Testis (tissue), 5 donors: ENCODE results near the gene SAMD4B. TPM values are rescaled to one million over a fixed set of nuclear protein-coding genes. Genes with fewer than 3 reads are reported as not detected.

ENCODE experiments used
- DNase-seq: peaks from one replicate; pipeline ENCODE4 v3.0.0-alpha.2; 2019
- H3K27ac ChIP-seq, 2 donors: fragments of 200-600 bp; sonication (generic); one replicate each; pipeline ENCODE4 v1.5.1; 2019
- H3K27me3 ChIP-seq: fragments of 200-600 bp; sonication (generic); one replicate; pipeline ENCODE4 v1.5.1; 2019
- H3K36me3 ChIP-seq: fragments of 200-600 bp; sonication (generic); one replicate; pipeline ENCODE4 v1.5.1; 2017; ENCODE audit warnings: low read depth; ENCODE audit errors: missing control alignments
- H3K4me1 ChIP-seq: fragments of 200-600 bp; sonication (generic); one replicate; pipeline ENCODE4 v1.5.1; 2019
- H3K4me3 ChIP-seq, 2 donors: fragments of 200-600 bp; sonication (generic); one replicate each; pipeline ENCODE4 v1.5.1; 2017 to 2019
- H3K9me3 ChIP-seq: fragments of 200-600 bp; sonication (generic); one replicate; pipeline ENCODE4 v1.5.1; 2017
- POLR2A ChIP-seq: fragments of 450-650 bp; IDR thresholded peaks from one replicate; pipeline ENCODE4 v1.6.1; 2017; ENCODE audit warnings: antibody characterized with exemption, mild to moderate bottlenecking, moderate library complexity
- WGBS, 2 donors: methylation state at CpG; one replicate each; pipeline ENCODE4 v1.1.5; 2018; 5-methylcytosine and 5-hydroxymethylcytosine counted together
- intact Hi-C: fragments of 100-400 bp; cut with DNase I; formaldehyde crosslinking; loops from one replicate; pipeline ENCODE4 v1.15.1; 2023; ENCODE audit warnings: low total_unique reads
- long read RNA-seq, 2 donors: transcript quantifications; one replicate each; lab custom pipeline, GENCODE V29; 2026
- polyA plus RNA-seq: library from polyadenylated mRNA; stranded (reverse); fragments of 350-450 nt; fragmentation: Illumina TruSeq; extraction: RNeasy Lipid Tissue Mini Kit (QIAGEN cat#74804); gene quantifications from one replicate; pipeline ENCODE4 v1.2.3, GENCODE V29; 2014; ENCODE audit warnings: low read depth, low replicate concordance; ENCODE audit not compliant: insufficient read depth
- total RNA-seq, 2 donors: library from RNA; depleted of rRNA; stranded (reverse); fragments of >200 nt; gene quantifications; one replicate each; pipeline ENCODE4 v1.2.3, GENCODE V29; 2016
- TF ChIP-seq, protein P1 (sequence below), 3 experiments: fragments of 450-650 bp in 2 of 3; fragments of 200-600 bp in 1 of 3; sonication (generic) in 1 of 3; IDR thresholded peaks; one replicate each; pipeline ENCODE4 v1.5.1; 2016 to 2019; ENCODE audit warnings: antibody characterized with exemption in 3 of 3, mild to moderate bottlenecking in 2 of 3, moderate library complexity in 1 of 3

The SAMD4B gene, protein sequence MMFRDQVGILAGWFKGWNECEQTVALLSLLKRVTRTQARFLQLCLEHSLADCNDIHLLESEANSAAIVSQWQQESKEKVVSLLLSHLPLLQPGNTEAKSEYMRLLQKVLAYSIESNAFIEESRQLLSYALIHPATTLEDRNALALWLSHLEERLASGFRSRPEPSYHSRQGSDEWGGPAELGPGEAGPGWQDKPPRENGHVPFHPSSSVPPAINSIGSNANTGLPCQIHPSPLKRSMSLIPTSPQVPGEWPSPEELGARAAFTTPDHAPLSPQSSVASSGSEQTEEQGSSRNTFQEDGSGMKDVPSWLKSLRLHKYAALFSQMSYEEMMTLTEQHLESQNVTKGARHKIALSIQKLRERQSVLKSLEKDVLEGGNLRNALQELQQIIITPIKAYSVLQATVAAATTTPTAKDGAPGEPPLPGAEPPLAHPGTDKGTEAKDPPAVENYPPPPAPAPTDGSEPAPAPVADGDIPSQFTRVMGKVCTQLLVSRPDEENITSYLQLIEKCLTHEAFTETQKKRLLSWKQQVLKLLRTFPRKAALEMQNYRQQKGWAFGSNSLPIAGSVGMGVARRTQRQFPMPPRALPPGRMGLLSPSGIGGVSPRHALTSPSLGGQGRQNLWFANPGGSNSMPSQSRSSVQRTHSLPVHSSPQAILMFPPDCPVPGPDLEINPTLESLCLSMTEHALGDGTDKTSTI
- 100 to 1,000 TPM; 228 to 276 TPM for total RNA-seq
- 159 TPM for polyA plus RNA-seq
- long read RNA-seq, donor 1, transcript SAMD4B-204 (1 exons, 578 nt), result major isoform, 21 of 69 reads
- long read RNA-seq, donor 1, partial matches to known transcripts, result 43 of 69 reads
- long read RNA-seq, donor 1, other reads (novel, unspliced or antisense), result 0 of 69 reads
- long read RNA-seq, donor 2, transcript SAMD4B-204 (1 exons, 578 nt), result major isoform, 20 of 24 reads
- long read RNA-seq, donor 2, partial matches to known transcripts, result 0 of 24 reads
- long read RNA-seq, donor 2, other reads (novel, unspliced or antisense), result 0 of 24 reads

DNA sequence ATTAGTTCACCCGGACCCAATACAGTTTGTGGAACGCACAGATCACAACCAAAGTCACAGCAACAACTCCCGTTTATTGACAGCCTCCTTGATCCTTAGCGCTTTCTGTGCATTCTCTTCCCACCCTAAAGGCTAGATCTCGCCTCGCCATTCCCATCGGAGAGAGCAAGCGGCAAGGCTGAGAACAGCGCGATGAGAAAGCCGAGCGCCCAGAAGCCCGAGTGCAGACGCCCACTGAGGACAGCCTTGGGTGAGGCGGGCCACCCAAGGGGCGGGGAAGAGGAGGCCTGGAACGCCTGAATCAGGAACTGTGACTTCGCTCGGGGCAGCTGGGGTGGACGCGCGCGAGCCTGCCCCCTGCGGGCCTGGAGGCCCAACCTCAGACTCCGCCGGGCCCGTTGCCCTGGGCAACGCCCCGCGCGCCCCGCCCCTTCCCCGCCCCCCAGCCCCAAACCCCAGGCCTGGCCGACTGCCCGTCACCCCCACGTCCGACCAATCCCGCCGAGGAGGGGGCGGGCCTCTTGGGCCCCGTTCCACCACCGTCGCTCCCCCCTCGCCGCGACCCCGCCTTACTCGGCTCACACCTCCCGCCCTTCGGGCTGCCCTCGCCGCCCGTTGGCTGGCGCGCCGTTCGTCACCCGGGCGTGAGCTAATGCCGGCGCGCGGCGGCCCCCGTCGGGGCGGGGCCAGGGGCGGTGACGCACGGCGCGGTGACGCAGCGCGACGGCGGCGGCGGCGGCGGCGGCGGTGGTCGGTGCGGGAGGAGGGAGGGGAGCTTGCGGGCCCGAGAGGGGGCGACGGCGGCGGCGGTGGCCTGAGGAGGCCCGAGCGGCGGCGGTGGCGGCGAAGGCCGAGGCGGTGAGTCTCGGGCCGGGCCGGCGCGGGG lies at the start of gene SAMD4B:
TSS of gene SAMD4B (plus strand) at position 703 of the 886 bp plus-strand sequence. CDS start 14,473 bp downstream, outside the sequence.
- Histone ChIP-seq H3K27ac (peak within 1 kb of the TSS; percentile 87 to 88), H3K4me1 (peaks cover 11% of the 10 kb centered on the region), H3K36me3 (no peaks in the 10 kb centered on the region), H3K27me3 (no peaks in the 10 kb centered on the region), H3K9me3 (no peaks in the 10 kb centered on the region), H3K4me3 (peak within 1 kb of the TSS; percentile 84 to 87)
- intact Hi-C loops, result no loop called here
- 0 to 1% methylated on average over 14 to 76 of the region's 105 CpGs for WGBS, 2 donors
- peak; percentile 98 for DNase-seq
- TF ChIP-seq POLR2A, result no peak
- TF ChIP-seq, protein P1, sequence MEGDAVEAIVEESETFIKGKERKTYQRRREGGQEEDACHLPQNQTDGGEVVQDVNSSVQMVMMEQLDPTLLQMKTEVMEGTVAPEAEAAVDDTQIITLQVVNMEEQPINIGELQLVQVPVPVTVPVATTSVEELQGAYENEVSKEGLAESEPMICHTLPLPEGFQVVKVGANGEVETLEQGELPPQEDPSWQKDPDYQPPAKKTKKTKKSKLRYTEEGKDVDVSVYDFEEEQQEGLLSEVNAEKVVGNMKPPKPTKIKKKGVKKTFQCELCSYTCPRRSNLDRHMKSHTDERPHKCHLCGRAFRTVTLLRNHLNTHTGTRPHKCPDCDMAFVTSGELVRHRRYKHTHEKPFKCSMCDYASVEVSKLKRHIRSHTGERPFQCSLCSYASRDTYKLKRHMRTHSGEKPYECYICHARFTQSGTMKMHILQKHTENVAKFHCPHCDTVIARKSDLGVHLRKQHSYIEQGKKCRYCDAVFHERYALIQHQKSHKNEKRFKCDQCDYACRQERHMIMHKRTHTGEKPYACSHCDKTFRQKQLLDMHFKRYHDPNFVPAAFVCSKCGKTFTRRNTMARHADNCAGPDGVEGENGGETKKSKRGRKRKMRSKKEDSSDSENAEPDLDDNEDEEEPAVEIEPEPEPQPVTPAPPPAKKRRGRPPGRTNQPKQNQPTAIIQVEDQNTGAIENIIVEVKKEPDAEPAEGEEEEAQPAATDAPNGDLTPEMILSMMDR (IDR thresholded peaks at IDR 0.05), result peak; percentile 77 to 94 (median 82)

DNA sequence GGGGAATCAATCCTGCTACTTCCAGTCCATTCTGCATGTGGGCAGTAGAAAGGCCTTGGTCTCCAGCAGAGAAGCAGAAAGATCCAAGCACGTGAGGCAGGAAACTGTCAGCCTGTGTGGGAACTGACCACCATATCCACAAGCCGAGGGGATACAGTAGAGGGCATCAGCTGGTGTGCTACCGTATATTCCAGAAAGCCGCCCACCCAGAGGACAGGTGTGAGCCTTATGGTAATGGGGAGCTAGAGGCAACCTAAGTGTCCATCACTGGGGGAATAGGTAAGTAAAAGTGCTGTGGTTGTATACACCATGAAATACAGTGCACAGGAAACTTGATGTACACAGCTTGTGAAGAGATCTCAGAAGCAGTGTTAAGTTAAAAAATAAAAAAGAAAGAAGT lies 48.8 kb upstream of the SAMD4B start:
- TF ChIP-seq, protein P1 (IDR thresholded peaks at IDR 0.05), result no peak
- TF ChIP-seq POLR2A, result no peak
- Histone ChIP-seq H3K27me3 (no peaks in the 10 kb centered on the region), H3K9me3 (no peaks in the 10 kb centered on the region)

DNA sequence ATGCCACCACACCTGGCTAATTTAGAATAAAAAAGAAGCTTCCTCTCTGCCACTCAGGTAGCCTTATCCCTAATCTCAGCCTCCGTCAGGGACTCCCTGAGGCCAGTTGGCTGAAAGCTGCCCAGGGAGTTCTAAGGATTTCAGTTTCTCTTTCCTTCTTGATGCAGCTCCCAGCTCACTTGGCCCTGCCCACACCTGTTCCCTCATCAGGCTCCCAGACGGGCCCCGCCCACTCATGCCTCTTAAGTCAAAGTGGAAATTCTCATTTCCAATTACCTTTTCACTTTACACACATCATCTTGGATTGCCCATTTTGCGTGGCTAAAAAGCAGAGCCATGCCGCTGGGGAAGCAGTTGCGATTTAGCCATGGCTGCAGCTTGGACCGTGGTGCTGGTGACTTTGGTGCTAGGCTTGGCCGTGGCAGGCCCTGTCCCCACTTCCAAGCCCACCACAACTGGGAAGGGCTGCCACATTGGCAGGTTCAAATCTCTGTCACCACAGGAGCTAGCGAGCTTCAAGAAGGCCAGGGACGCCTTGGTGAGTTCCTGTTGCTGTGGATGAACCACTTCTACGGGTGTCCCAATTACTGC lies 46.1 kb upstream of the SAMD4B start, which contains the start of gene IFNL1:
TSS of gene IFNL1 (plus strand) at position 353 of the 591 bp plus-strand sequence. CDS start at position 368, 15 bp downstream.
- no peak within 1 kb of the TSS for H3K4me3 ChIP-seq
- WGBS, 2 donors, result 87 to 88% methylated on average over 11 of the region's 11 CpGs
- TF ChIP-seq, protein P1 (IDR thresholded peaks at IDR 0.05), result no peak
- TF ChIP-seq POLR2A, result no peak
- no peaks in the 10 kb centered on the region for H3K36me3 ChIP-seq
- no peak for DNase-seq
- no peaks in the 10 kb centered on the region for H3K4me1 ChIP-seq
- intact Hi-C loops, result no loop called here
- H3K27me3 ChIP-seq, result no peaks in the 10 kb centered on the region
- no peaks in the 10 kb centered on the region for H3K9me3 ChIP-seq
- H3K27ac ChIP-seq, result no peak within 1 kb of the TSS

More for the DNA sequence above, 48.8 kb upstream of the SAMD4B start:
- no peak overlapping the region for H3K4me3 ChIP-seq
- H3K27ac ChIP-seq, result no peak overlapping the region
- H3K36me3 ChIP-seq, result no peaks in the 10 kb centered on the region
- H3K4me1 ChIP-seq, result no peaks in the 10 kb centered on the region
- WGBS, 2 donors, result 74 to 75% methylated on average over 4 of the region's 4 CpGs
- intact Hi-C loops, result no loop called here
- no peak for DNase-seq

DNA sequence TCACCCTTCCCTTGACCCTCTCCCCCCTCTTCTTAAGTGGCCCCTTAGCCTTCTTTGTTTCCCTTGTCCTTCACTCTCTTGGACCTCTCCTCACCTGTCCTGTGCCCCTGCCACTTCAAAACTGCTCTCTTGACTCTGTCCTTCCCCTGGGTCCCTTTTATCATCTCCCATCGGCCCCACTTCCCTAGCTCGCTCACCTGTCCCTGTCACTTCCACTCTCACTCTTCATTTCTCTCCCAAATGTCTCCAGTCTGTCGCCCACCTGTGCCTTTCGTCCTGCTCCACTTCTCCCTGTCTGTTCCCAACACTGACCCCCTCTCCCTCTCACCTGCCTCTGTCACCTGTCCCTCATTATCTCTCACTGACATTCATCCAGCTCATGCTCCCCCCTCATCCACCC lies 45.3 kb upstream of the SAMD4B start:
- Histone ChIP-seq H3K27me3 (no peaks in the 10 kb centered on the region), H3K9me3 (no peaks in the 10 kb centered on the region), H3K36me3 (no peaks in the 10 kb centered on the region), H3K4me3 (no peak overlapping the region), H3K27ac (no peak overlapping the region), H3K4me1 (no peaks in the 10 kb centered on the region)
- DNase-seq, result no peak
- TF ChIP-seq, protein P1 (IDR thresholded peaks at IDR 0.05), result no peak
- TF ChIP-seq POLR2A, result no peak
- WGBS, 2 donors, result 85 to 92% methylated on average over 4 of the region's 4 CpGs
- intact Hi-C loops, result no loop called here
